SK-N-SH treated with all-trans-retinoic acid at 6 μM for 48 hours (cell line): Measurements from ENCODE around the gene SYNDIG1.

ENCODE experiments used
- ATAC-seq: fragments of 200-7000 bp; cut with Tn5 transposase; 3 replicates; pipeline ENCODE4 v1.9.1; 2020; ENCODE audit warnings: mild to moderate bottlenecking, moderate library complexity
- ARNTL ChIP-seq: fragments of 450-650 bp; formaldehyde crosslinking; IDR thresholded peaks from 2 replicates; pipeline ENCODE4 v1.5.0; 2020; ENCODE audit warnings: low read depth, mild to moderate bottlenecking, moderate library complexity, borderline replicate concordance
- CREB5 ChIP-seq: fragments of 250-450 bp; sonication (Bioruptor Pico); IDR thresholded peaks from 2 replicates; pipeline ENCODE4 v1.5.1; 2020; ENCODE audit warnings: low read depth, mild to moderate bottlenecking, moderate library complexity
- CSDC2 ChIP-seq: fragments of 250-450 bp; sonication (Bioruptor Pico); IDR thresholded peaks from 2 replicates; pipeline ENCODE4 v1.5.0; 2020; ENCODE audit warnings: mild to moderate bottlenecking, moderate library complexity
- CSRNP3 ChIP-seq: fragments of 250-450 bp; sonication (Bioruptor Pico); IDR thresholded peaks from 2 replicates; pipeline ENCODE4 v1.5.1; 2021; ENCODE audit warnings: mild to moderate bottlenecking, moderate library complexity
- ESRRG ChIP-seq: fragments of 250-450 bp; sonication (Bioruptor Pico); IDR thresholded peaks from 2 replicates; pipeline ENCODE4 v1.6.1; 2021; ENCODE audit warnings: mild to moderate bottlenecking
- GLIS3 ChIP-seq: fragments of 250-450 bp; sonication (Bioruptor Pico); IDR thresholded peaks from 2 replicates; pipeline ENCODE4 v1.5.0; 2020; ENCODE audit warnings: mild to moderate bottlenecking, moderate library complexity
- ISL1 ChIP-seq: fragments of 250-450 bp; sonication (Bioruptor Pico); IDR thresholded peaks from 2 replicates; pipeline ENCODE4 v2.1.2; 2022; ENCODE audit warnings: mild to moderate bottlenecking, moderate library complexity
- OSR1 ChIP-seq: fragments of 250-450 bp; sonication (Bioruptor Pico); IDR thresholded peaks from 2 replicates; pipeline ENCODE4 v1.8.0; 2022; ENCODE audit warnings: moderate library complexity, mild to moderate bottlenecking, inconsistent platforms
- POU6F1 ChIP-seq: fragments of 250-450 bp; sonication (Bioruptor Pico); IDR thresholded peaks from 2 replicates; pipeline ENCODE4 v1.8.0; 2021; ENCODE audit warnings: low read depth, mild to moderate bottlenecking, moderate library complexity, borderline replicate concordance
- PPARA ChIP-seq: fragments of 250-450 bp; sonication (Bioruptor Pico); IDR thresholded peaks from 2 replicates; pipeline ENCODE4 v1.5.0; 2020; ENCODE audit warnings: mild to moderate bottlenecking, borderline replicate concordance
- RARB ChIP-seq: fragments of 250-450 bp; sonication (Bioruptor Pico); IDR thresholded peaks from 2 replicates; pipeline ENCODE4 v1.8.0; 2021; ENCODE audit warnings: mild to moderate bottlenecking, moderate library complexity
- SNAI2 ChIP-seq: fragments of 250-450 bp; sonication (Bioruptor Pico); IDR thresholded peaks from 2 replicates; pipeline ENCODE4 v1.5.0; 2020; ENCODE audit warnings: mild to moderate bottlenecking, moderate library complexity
- TCF4 ChIP-seq: fragments of 250-450 bp; sonication (Bioruptor Pico); IDR thresholded peaks from 2 replicates; pipeline ENCODE4 v1.8.0; 2021; ENCODE audit warnings: mild to moderate bottlenecking, moderate library complexity, borderline replicate concordance
- TOX ChIP-seq: fragments of 250-450 bp; sonication (Bioruptor Pico); IDR thresholded peaks from 2 replicates; pipeline ENCODE4 v1.8.0; 2021; ENCODE audit warnings: mild to moderate bottlenecking, moderate library complexity, borderline replicate concordance
- ZC3H10 ChIP-seq: fragments of 250-450 bp; sonication (Bioruptor Pico); IDR thresholded peaks from 2 replicates; pipeline ENCODE4 v1.5.1; 2021; ENCODE audit warnings: mild to moderate bottlenecking, moderate library complexity
- ZFP3 ChIP-seq: fragments of 250-450 bp; sonication (Bioruptor Pico); IDR thresholded peaks from 2 replicates; pipeline ENCODE4 v1.5.0; 2020; ENCODE audit warnings: mild to moderate bottlenecking, moderate library complexity
- ZFP30 ChIP-seq: fragments of 450-650 bp; formaldehyde crosslinking; IDR thresholded peaks from 2 replicates; pipeline ENCODE4 v1.5.0; 2022; ENCODE audit warnings: mild to moderate bottlenecking, moderate library complexity
- ZNF565 ChIP-seq: fragments of 450-650 bp; formaldehyde crosslinking; conservative IDR thresholded peaks from 2 replicates; pipeline ENCODE4 v1.5.0; 2020; ENCODE audit warnings: low read depth, mild to moderate bottlenecking, moderate library complexity
- ZNF70 ChIP-seq: fragments of 450-650 bp; formaldehyde crosslinking; IDR thresholded peaks from 2 replicates; pipeline ENCODE4 v1.5.0; 2020; ENCODE audit warnings: mild to moderate bottlenecking, moderate library complexity
- ZNF8 ChIP-seq: fragments of 450-650 bp; formaldehyde crosslinking; IDR thresholded peaks from 2 replicates; pipeline ENCODE4 v1.5.0; 2020; ENCODE audit warnings: mild to moderate bottlenecking, moderate library complexity
- TF ChIP-seq, protein P1 (sequence below): fragments of 250-450 bp; sonication (Bioruptor Pico); IDR thresholded peaks from 2 replicates; pipeline ENCODE4 v1.5.0; 2020; ENCODE audit warnings: mild to moderate bottlenecking, moderate library complexity
- TF ChIP-seq, protein P2 (sequence below): fragments of 250-450 bp; sonication (Bioruptor Pico); IDR thresholded peaks from 2 replicates; pipeline ENCODE4 v1.8.0; 2020; ENCODE audit warnings: mild to moderate bottlenecking, moderate library complexity, borderline replicate concordance

SYNDIG1 gene

DNA sequence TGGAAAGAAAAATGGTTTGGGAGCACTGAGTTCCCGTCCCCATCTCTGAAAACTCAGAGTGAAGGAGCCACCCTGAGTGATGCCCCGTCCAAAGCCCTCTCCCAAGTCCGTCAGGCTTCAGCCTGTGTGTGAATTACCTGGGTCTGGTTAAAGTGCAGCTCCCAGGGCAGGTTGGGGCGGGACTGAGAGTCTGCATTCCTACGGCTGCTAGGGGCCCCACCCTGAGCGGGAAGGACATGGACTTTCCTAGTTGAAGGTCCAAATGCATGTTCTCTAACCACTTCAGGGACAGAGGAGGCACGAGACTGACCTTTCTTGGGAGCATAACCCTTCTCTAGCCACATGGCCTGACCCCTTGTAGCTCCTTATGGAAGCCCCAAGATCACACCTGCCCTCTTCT, 97.2 kb downstream of the SYNDIG1 start (continued):
- TF ChIP-seq POU6F1 (CRISPR knock-in tag) (no peak), ZNF70 (CRISPR knock-in tag) (no peak), CREB5 (CRISPR knock-in tag) (no peak), ZFP30 (CRISPR knock-in tag) (no peak)

GRCh38 chr20:24567508-24567907, 98.1 kb downstream of the SYNDIG1 start:
- no peak for ATAC-seq
- no peak for TF ChIP-seq SNAI2 (CRISPR knock-in tag)
- TF ChIP-seq ZNF8 = no peak

DNA sequence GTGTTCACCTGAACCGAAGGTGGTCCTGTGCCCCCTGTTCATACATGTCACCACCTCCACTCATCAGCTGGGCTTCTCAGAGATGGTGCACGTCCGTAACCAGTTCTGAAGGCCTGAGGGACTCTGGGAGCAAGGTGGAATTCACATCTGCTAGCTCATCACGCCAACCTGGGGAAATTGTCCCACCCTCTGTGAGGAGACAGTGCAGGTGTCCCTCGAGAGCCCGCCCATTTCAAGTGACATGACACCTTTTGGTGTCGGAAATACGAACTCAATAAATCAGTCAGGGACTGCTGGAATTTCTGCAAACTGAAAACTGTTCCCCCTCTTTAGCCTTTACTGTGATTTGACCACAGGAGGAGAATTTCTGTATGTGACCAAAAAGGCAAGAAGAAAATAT, 99.4 kb downstream of the SYNDIG1 start:
- TF ChIP-seq PPARA (CRISPR knock-in tag) (no peak), ZNF8 (no peak), ZFP3 (CRISPR knock-in tag) (no peak), TCF4 (CRISPR knock-in tag) (no peak), POU6F1 (CRISPR knock-in tag) (no peak), TOX (CRISPR knock-in tag) (no peak)
- ATAC-seq = no peak

- TF ChIP-seq POU6F1 (CRISPR knock-in tag) = no peak
- no peak for TF ChIP-seq SNAI2 (CRISPR knock-in tag)
- TF ChIP-seq RARB = no peak
- no peak for TF ChIP-seq PPARA (CRISPR knock-in tag)
- TF ChIP-seq ZNF70 (CRISPR knock-in tag) = no peak
- no peak for TF ChIP-seq OSR1 (CRISPR knock-in tag)
- TF ChIP-seq ZC3H10 (CRISPR knock-in tag) = no peak
- TF ChIP-seq TOX (CRISPR knock-in tag) = no peak
- no peak for TF ChIP-seq CSRNP3 (CRISPR knock-in tag)
- no peak for TF ChIP-seq ZNF565
- TF ChIP-seq ISL1 (CRISPR knock-in tag) = no peak
- no peak for TF ChIP-seq ZFP30 (CRISPR knock-in tag)
- TF ChIP-seq, protein P1, sequence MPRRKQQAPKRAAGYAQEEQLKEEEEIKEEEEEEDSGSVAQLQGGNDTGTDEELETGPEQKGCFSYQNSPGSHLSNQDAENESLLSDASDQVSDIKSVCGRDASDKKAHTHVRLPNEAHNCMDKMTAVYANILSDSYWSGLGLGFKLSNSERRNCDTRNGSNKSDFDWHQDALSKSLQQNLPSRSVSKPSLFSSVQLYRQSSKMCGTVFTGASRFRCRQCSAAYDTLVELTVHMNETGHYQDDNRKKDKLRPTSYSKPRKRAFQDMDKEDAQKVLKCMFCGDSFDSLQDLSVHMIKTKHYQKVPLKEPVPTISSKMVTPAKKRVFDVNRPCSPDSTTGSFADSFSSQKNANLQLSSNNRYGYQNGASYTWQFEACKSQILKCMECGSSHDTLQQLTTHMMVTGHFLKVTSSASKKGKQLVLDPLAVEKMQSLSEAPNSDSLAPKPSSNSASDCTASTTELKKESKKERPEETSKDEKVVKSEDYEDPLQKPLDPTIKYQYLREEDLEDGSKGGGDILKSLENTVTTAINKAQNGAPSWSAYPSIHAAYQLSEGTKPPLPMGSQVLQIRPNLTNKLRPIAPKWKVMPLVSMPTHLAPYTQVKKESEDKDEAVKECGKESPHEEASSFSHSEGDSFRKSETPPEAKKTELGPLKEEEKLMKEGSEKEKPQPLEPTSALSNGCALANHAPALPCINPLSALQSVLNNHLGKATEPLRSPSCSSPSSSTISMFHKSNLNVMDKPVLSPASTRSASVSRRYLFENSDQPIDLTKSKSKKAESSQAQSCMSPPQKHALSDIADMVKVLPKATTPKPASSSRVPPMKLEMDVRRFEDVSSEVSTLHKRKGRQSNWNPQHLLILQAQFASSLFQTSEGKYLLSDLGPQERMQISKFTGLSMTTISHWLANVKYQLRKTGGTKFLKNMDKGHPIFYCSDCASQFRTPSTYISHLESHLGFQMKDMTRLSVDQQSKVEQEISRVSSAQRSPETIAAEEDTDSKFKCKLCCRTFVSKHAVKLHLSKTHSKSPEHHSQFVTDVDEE = no peak
- TF ChIP-seq ZNF8 = no peak
- no peak for TF ChIP-seq ESRRG (CRISPR knock-in tag)
- TF ChIP-seq, protein P2, sequence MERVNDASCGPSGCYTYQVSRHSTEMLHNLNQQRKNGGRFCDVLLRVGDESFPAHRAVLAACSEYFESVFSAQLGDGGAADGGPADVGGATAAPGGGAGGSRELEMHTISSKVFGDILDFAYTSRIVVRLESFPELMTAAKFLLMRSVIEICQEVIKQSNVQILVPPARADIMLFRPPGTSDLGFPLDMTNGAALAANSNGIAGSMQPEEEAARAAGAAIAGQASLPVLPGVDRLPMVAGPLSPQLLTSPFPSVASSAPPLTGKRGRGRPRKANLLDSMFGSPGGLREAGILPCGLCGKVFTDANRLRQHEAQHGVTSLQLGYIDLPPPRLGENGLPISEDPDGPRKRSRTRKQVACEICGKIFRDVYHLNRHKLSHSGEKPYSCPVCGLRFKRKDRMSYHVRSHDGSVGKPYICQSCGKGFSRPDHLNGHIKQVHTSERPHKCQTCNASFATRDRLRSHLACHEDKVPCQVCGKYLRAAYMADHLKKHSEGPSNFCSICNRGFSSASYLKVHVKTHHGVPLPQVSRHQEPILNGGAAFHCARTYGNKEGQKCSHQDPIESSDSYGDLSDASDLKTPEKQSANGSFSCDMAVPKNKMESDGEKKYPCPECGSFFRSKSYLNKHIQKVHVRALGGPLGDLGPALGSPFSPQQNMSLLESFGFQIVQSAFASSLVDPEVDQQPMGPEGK (CRISPR knock-in tag) = no peak
- TF ChIP-seq CSDC2 (CRISPR knock-in tag) = no peak
- TF ChIP-seq GLIS3 (CRISPR knock-in tag) = no peak
- TF ChIP-seq ARNTL (CRISPR knock-in tag) = no peak
- no peak for ATAC-seq
Measured at GRCh38 chr20:24571159-24571558, 101.7 kb downstream of the SYNDIG1 start.
